ENCODE results near the gene TMEM218. TPM values are rescaled to one million over a fixed set of nuclear protein-coding genes. Genes with fewer than 3 reads are reported as not detected.

The TMEM218 gene
- total and polyA plus RNA-seq, 3 donors from 2014 or later, result 15.1 to 17.7 (median 17.2) TPM

GRCh38 chr11:125080531-125080911 is 30.9 kb downstream of the TMEM218 start:
- no peak for DNase-seq
- H3K4me3 ChIP-seq, result no peak overlapping the region

DNA sequence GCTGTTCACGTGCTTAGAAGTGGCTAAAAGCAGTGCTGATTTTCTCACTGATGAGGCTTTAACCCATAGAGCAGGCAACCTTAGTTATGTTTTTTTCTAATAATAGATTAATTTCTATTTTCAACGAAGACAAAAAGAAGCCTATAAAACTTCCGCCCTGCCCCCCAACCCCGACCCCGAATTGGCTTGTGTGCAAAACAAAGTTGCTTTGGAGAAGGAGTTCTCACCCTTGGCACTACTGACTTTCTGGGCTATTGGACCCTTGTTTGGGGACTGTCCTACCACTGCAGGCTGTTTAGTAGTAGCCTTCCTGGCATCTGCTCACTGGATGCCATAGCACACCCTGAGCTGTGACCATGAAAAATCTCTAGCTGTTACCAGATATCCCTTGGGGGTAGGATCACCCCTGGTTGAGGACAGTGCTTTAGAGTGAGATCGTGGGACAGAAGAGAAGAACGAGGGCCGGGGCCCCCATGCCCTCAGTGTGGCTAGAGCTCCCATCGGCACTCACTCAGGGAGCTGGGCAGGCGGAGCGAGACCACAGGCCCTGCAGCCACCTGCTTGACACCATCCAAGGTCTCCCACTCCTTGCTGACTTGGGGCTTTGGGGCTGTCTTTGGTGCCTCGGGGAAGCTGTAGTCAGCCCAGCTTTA is 31.4 kb downstream of the TMEM218 start:
- 87 to 92% methylated on average over 10 to 12 of the region's 12 CpGs for WGBS, 2 donors

More at GRCh38 chr11:125080531-125080911, 30.9 kb downstream of the TMEM218 start:
- intact Hi-C loops (cut with DNase I; ENCODE audit: low total_unique reads), result no loop called here
- 92 to 95% methylated on average over 12 of the region's 12 CpGs for WGBS, 2 donors
- TF ChIP-seq POLR2A (IDR thresholded peaks at IDR 0.05) (no peak), CTCF (IDR thresholded peaks at IDR 0.05) (no peak)
- Histone ChIP-seq H3K27me3 (no peaks in the 10 kb centered on the region), H3K9me3 (no peaks in the 10 kb centered on the region), H3K27ac (no peak overlapping the region), H3K36me3 (ENCODE audit: low read depth, missing control alignments) (no peaks in the 10 kb centered on the region), H3K4me1 (peaks cover 6% of the 10 kb centered on the region)

DNA sequence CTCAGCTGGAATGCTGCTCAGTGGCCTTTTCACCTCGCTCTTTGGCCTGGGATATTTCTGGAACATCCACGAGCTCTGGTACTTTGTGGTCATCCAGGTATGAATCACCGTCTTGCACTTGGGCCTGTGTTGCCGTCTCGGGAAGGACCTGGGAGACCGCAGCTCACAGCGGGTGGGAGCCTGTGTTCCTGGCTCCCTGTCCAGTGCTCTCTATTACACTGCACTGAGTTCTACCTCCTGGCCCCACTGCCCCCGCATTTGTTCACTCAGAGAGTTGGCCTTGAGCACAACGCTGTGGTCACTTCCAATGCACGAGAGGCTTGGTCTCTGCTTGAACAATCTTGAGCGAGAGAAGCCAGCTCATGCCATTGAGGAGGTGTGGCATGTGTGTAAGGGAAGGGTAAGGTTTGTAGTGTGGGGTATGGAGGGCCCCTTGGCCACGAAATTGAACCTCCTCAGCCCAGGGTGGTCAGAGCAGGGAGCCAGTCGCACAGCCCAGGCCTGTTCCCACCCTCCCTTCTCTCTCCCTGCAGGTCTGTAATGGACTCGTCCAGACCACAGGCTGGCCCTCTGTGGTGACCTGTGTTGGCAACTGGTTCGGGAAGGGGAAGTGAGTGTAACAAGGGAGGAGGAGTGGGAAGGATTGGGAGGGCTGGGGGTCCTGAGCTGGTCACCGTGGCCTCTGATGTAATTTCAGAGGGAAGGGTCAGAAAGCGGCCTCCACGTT is 32.1 kb downstream of the TMEM218 start:
- Histone ChIP-seq H3K27ac (no peak overlapping the region), H3K27me3 (no peaks in the 10 kb centered on the region), H3K4me1 (peaks cover 6% of the 10 kb centered on the region), H3K36me3 (ENCODE audit: low read depth, missing control alignments) (no peaks in the 10 kb centered on the region), H3K4me3 (no peak overlapping the region), H3K9me3 (no peaks in the 10 kb centered on the region)
- WGBS, 2 donors, result 63 to 83% methylated on average over 18 of the region's 18 CpGs
- no peak for DNase-seq
- TF ChIP-seq CTCF (IDR thresholded peaks at IDR 0.05) (no peak), POLR2A (IDR thresholded peaks at IDR 0.05) (no peak)
- intact Hi-C loops (cut with DNase I; ENCODE audit: low total_unique reads), result no loop called here

More for the DNA sequence above, 31.4 kb downstream of the TMEM218 start:
- intact Hi-C loops (cut with DNase I; ENCODE audit: low total_unique reads), result no loop called here
- TF ChIP-seq CTCF (IDR thresholded peaks at IDR 0.05), result no peak
- no peak overlapping the region for H3K4me3 ChIP-seq
- no peaks in the 10 kb centered on the region for H3K9me3 ChIP-seq
- DNase-seq, result no peak
- no peaks in the 10 kb centered on the region for H3K27me3 ChIP-seq
- H3K4me1 ChIP-seq, result peaks cover 6% of the 10 kb centered on the region
- H3K27ac ChIP-seq, result no peak overlapping the region
- no peaks in the 10 kb centered on the region for H3K36me3 ChIP-seq (ENCODE audit: low read depth, missing control alignments)

DNA sequence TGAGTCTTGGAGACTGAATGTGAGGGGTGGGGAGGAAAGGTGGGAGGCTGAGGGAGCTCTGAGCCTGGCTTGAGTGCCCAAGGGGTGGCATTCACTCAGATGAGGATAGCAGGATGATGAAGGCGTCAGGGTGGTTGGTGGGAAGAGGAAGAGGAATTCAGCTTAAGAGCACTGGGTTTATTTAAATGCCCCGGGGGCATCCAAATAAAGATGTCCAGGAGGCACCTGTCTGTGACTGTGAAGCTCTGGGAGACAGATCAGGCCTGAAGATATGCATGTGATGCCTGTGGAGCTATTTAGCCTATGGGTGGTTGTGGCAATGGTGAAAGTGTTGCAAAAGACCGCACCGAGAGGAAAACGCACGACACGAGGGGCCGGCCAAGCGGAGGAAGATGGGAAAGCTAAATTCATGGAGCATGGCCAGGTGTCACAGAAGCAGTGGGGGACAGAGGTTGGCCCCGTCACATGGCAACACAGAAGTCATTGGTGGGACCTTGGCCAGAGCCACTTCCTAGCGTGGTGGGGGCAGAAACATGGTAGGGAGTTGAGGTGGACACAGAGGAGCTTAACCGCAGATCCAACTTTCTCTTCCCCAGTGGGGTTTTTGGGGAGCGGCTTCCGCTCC is 32.8 kb downstream of the TMEM218 start:
- H3K4me3 ChIP-seq, result no peak overlapping the region
- H3K27me3 ChIP-seq, result no peaks in the 10 kb centered on the region
- TF ChIP-seq POLR2A (IDR thresholded peaks at IDR 0.05), result no peak
- TF ChIP-seq CTCF (IDR thresholded peaks at IDR 0.05), result no peak
- DNase-seq, result no peak
- H3K9me3 ChIP-seq, result no peaks in the 10 kb centered on the region
- intact Hi-C loops (cut with DNase I; ENCODE audit: low total_unique reads), result no loop called here
- H3K4me1 ChIP-seq, result peaks cover 6% of the 10 kb centered on the region
- no peak overlapping the region for H3K27ac ChIP-seq
- WGBS, 2 donors, result 94 to 96% methylated on average over 14 of the region's 14 CpGs
- no peaks in the 10 kb centered on the region for H3K36me3 ChIP-seq (ENCODE audit: low read depth, missing control alignments)
